Activated CD8-positive, alpha-beta T cell treated with anti-CD3 and anti-CD28 coated beads for 36 hours (primary cell): ENCODE results near the gene CD22. TPM values are rescaled to one million over a fixed set of nuclear protein-coding genes. Genes with fewer than 3 reads are reported as not detected.

Source experiments
- ATAC-seq: fragments of 200-7000 bp; cut with Tn5 transposase; one replicate; pipeline ENCODE4 v1.10.0; 2021; ENCODE audit warnings: mild to moderate bottlenecking, moderate library complexity
- CTCF ChIA-PET: fragments of 350-600 bp; sonication (Branson Sonifier 250); formaldehyde crosslinking; loops from one replicate; lab custom pipeline; 2021; ENCODE audit warnings: antibody characterized with exemption; lab: Charles Lee
- POLR2A ChIA-PET: fragments of 350-600 bp; sonication (Branson Sonifier 250); formaldehyde crosslinking; loops from one replicate; lab custom pipeline; 2021; ENCODE audit warnings: antibody characterized with exemption; lab: Charles Lee
- DNase-seq: peaks from one replicate; pipeline ENCODE4 v3.0.0-alpha.2; 2020
- H3K27ac Mint-ChIP-seq: one replicate; pipeline ENCODE4 v1.8.0; 2021; ENCODE audit warnings: mild to moderate bottlenecking, mixed read lengths
- H3K27me3 Mint-ChIP-seq: one replicate; pipeline ENCODE4 v1.8.0; 2021; ENCODE audit warnings: mixed read lengths
- H3K36me3 Mint-ChIP-seq: one replicate; pipeline ENCODE4 v1.8.0; 2021; ENCODE audit warnings: low read depth, mixed read lengths
- H3K4me1 Mint-ChIP-seq: one replicate; pipeline ENCODE4 v1.8.0; 2021; ENCODE audit warnings: low read depth, mixed read lengths
- H3K4me3 Mint-ChIP-seq: one replicate; pipeline ENCODE4 v1.8.0; 2021; ENCODE audit warnings: mild to moderate bottlenecking, moderate library complexity, mixed read lengths
- H3K9me3 Mint-ChIP-seq: one replicate; pipeline ENCODE4 v1.8.0; 2021; ENCODE audit warnings: mixed read lengths
- CTCF ChIP-seq: fragments of 200-600 bp; IDR thresholded peaks from one replicate; pipeline ENCODE4 v1.8.0; 2022; ENCODE audit warnings: antibody characterized with exemption, mild to moderate bottlenecking
- intact Hi-C: fragments of 100-400 bp; cut with micrococcal nuclease; formaldehyde crosslinking; loops from one replicate; pipeline ENCODE4 v1.10.0; 2022
- total RNA-seq, 2 experiments: library from RNA; stranded (reverse); gene quantifications; one replicate each; pipeline ENCODE4 v1.2.3, GENCODE V29; 2021

Gene CD22
- total RNA-seq, 2 experiments from 2014 or later, result 2.3 to 2.8 TPM

- H3K4me3 Mint-ChIP-seq, result no peak overlapping the region
- no peaks in the 10 kb centered on the region for H3K36me3 Mint-ChIP-seq
- ChIA-PET POLR2A (no interaction called here), CTCF (interaction anchor here (0.9 to 1.2 kb wide), 2 partner anchors 9 to 134 kb away, joined by 3 to 4 read pairs; no protein-coding TSS in a partner anchor)
- no peaks in the 10 kb centered on the region for H3K9me3 Mint-ChIP-seq
- no peak for DNase-seq
- intact Hi-C loops, result no loop called here
- TF ChIP-seq CTCF, result no peak
- no peak for ATAC-seq
- peaks cover 6% of the 10 kb centered on the region for H3K27me3 Mint-ChIP-seq
- H3K27ac Mint-ChIP-seq, result no peak overlapping the region
- peaks cover 7% of the 10 kb centered on the region for H3K4me1 Mint-ChIP-seq
Measured at GRCh38 chr19:35360880-35361420, 32.0 kb downstream of the CD22 start.

- POLR2A ChIA-PET, result no interaction called here
- no peak for DNase-seq
- intact Hi-C loops, result no loop called here
Measured at GRCh38 chr19:35362261-35363000, 33.4 kb downstream of the CD22 start.

GRCh38 chr19:35363001-35363590, 34.1 kb downstream of the CD22 start:
- POLR2A ChIA-PET, result no interaction called here
- ATAC-seq (no peak), DNase-seq (no peak)
- CTCF ChIA-PET, result no interaction called here
- peaks cover 6% of the 10 kb centered on the region for H3K27me3 Mint-ChIP-seq
- H3K4me3 Mint-ChIP-seq, result no peak overlapping the region
- no peaks in the 10 kb centered on the region for H3K9me3 Mint-ChIP-seq
- H3K4me1 Mint-ChIP-seq, result peaks cover 5% of the 10 kb centered on the region
- no peaks in the 10 kb centered on the region for H3K36me3 Mint-ChIP-seq
- intact Hi-C loops, result no loop called here
- TF ChIP-seq CTCF, result no peak
- no peak overlapping the region for H3K27ac Mint-ChIP-seq

More at GRCh38 chr19:35362261-35363000, 33.4 kb downstream of the CD22 start:
- ATAC-seq, result no peak
- Mint-ChIP-seq H3K9me3 (no peaks in the 10 kb centered on the region), H3K27ac (no peak overlapping the region), H3K27me3 (peaks cover 7% of the 10 kb centered on the region), H3K4me3 (no peak overlapping the region), H3K36me3 (no peaks in the 10 kb centered on the region), H3K4me1 (peaks cover 7% of the 10 kb centered on the region)
- CTCF ChIA-PET, result no interaction called here
- no peak for TF ChIP-seq CTCF

GRCh38 chr19:35363711-35364425, 34.9 kb downstream of the CD22 start:
- peaks cover 2% of the 10 kb centered on the region for H3K4me1 Mint-ChIP-seq
- no peak for TF ChIP-seq CTCF
- DNase-seq (no peak), ATAC-seq (no peak)
- peaks cover 3% of the 10 kb centered on the region for H3K27me3 Mint-ChIP-seq
- H3K9me3 Mint-ChIP-seq, result no peaks in the 10 kb centered on the region
- no peak overlapping the region for H3K27ac Mint-ChIP-seq
- H3K36me3 Mint-ChIP-seq, result no peaks in the 10 kb centered on the region
- POLR2A ChIA-PET, result no interaction called here
- H3K4me3 Mint-ChIP-seq, result no peak overlapping the region
- CTCF ChIA-PET, result no interaction called here
- intact Hi-C loops, result no loop called here
